A549 (cell line): ENCODE measurements around the gene FXYD4. TPM values are rescaled to one million over a fixed set of nuclear protein-coding genes. Genes with fewer than 3 reads are reported as not detected.

Experiments
- ATAC-seq, 2 experiments: fragments of 200-7000 bp in 1 of 2; fragments of >200 bp in 1 of 2; cut with Nextera tagmentation in 1 of 2; cut with Tn5 transposase in 1 of 2; 3 replicates each; pipeline versions ENCODE4 v1.8.0 to v1.9.1; 2018 to 2020; ENCODE audit warnings: mild to moderate bottlenecking in 1 of 2, moderate library complexity in 1 of 2
- CTCF ChIA-PET: fragments of 300-600 bp; sonication (Branson Sonifier 250); formaldehyde crosslinking; extraction: SDS; loops from one replicate; lab custom pipeline; 2021; ENCODE audit warnings: antibody characterized with exemption, inconsistent platforms; lab: Yijun Ruan, JAX
- POLR2A ChIA-PET: fragments of 350-600 bp; formaldehyde crosslinking; extraction: SDS; loops from one replicate; lab custom pipeline; 2021; ENCODE audit warnings: antibody characterized with exemption, inconsistent platforms; lab: Yijun Ruan, JAX
- DNase-seq, 2 experiments: peaks; one replicate each; pipeline versions ENCODE4 v3.0.0 to v3.0.0-alpha.2; 2011 to 2016; ENCODE audit warnings: low read depth in 1 of 2, low spot score in 1 of 2
- FAIRE-seq: peaks from 2 replicates; lab custom pipeline; 2011; peaks lifted over from hg19 to GRCh38; lab: Jason Lieb, UNC
- H3K27ac ChIP-seq, 2 experiments: fragments of >200 bp; sonication (Bioruptor Twin); formaldehyde crosslinking; 3 replicates each; pipeline ENCODE4 v1.5.1; 2016 to 2017
- H3K4me1 ChIP-seq: fragments of >200 bp; sonication (Bioruptor Twin); formaldehyde crosslinking; 3 replicates; pipeline ENCODE4 v1.6.1; 2016
- H3K4me2 ChIP-seq: fragments of >200 bp; sonication (Bioruptor Twin); formaldehyde crosslinking; 3 replicates; pipeline ENCODE4 v1.6.1; 2016
- H3K4me3 ChIP-seq: fragments of >200 bp; sonication (Bioruptor Twin); formaldehyde crosslinking; 3 replicates; pipeline ENCODE4 v1.5.1; 2016
- H3K9me3 ChIP-seq: fragments of >200 bp; sonication (Bioruptor Twin); formaldehyde crosslinking; 3 replicates; pipeline ENCODE4 v1.6.1; 2016
- BHLHE40 ChIP-seq: IDR thresholded peaks from 2 replicates; pipeline ENCODE4 v1.6.1; 2012; ENCODE audit warnings: low read depth, low read length, inconsistent platforms
- CBX2 ChIP-seq: fragments of 200-600 bp; sonication (generic); IDR thresholded peaks from 2 replicates; pipeline ENCODE4 v1.6.1; 2016; ENCODE audit warnings: low read depth, mild to moderate bottlenecking, borderline replicate concordance
- CBX8 ChIP-seq: fragments of 200-600 bp; sonication (generic); IDR thresholded peaks from 2 replicates; pipeline ENCODE4 v1.6.1; 2016
- EHF ChIP-seq: fragments of 250-450 bp; sonication (Bioruptor Pico); IDR thresholded peaks from 2 replicates; pipeline ENCODE4 v1.5.0; 2020; ENCODE audit warnings: mild to moderate bottlenecking
- GATA3 ChIP-seq: IDR thresholded peaks from 2 replicates; pipeline ENCODE4 v1.6.1; 2012; ENCODE audit warnings: borderline replicate concordance
- HOXA7 ChIP-seq: fragments of 250-450 bp; sonication (Bioruptor Pico); IDR thresholded peaks from 2 replicates; pipeline ENCODE4 v1.5.0; 2020; ENCODE audit warnings: mild to moderate bottlenecking, moderate library complexity
- HOXB5 ChIP-seq: fragments of 250-450 bp; sonication (Bioruptor Pico); IDR thresholded peaks from 2 replicates; pipeline ENCODE4 v1.5.0; 2020; ENCODE audit warnings: mild to moderate bottlenecking, moderate library complexity
- JUN ChIP-seq, 2 experiments: fragments of >200 bp; sonication (Bioruptor Twin); formaldehyde crosslinking; IDR thresholded peaks; 2 replicates in 1 of 2; 3 replicates in 1 of 2; pipeline ENCODE4 v1.6.1; 2016 to 2017
- KDM1A ChIP-seq: fragments of 200-600 bp; sonication (generic); IDR thresholded peaks from 2 replicates; pipeline ENCODE4 v1.6.1; 2016; ENCODE audit warnings: low read depth, mild to moderate bottlenecking
- MAFK ChIP-seq: fragments of 450-650 bp; IDR thresholded peaks from 2 replicates; pipeline ENCODE4 v1.6.1; 2014; ENCODE audit not compliant: partially characterized antibody
- MYC ChIP-seq: IDR thresholded peaks from 2 replicates; pipeline ENCODE4 v1.6.1; 2012; ENCODE audit warnings: mild to moderate bottlenecking, inconsistent platforms, low read length, improper control_type of control experiment, borderline replicate concordance
- NPAS2 ChIP-seq: fragments of 250-450 bp; sonication (Bioruptor Pico); IDR thresholded peaks from 2 replicates; pipeline ENCODE4 v1.8.0; 2022; ENCODE audit warnings: mild to moderate bottlenecking, moderate library complexity, borderline replicate concordance
- NR3C1 ChIP-seq: fragments of >200 bp; sonication (Bioruptor Twin); formaldehyde crosslinking; IDR thresholded peaks from 3 replicates; pipeline ENCODE4 v1.6.1; 2017
- PHF8 ChIP-seq: fragments of 200-600 bp; sonication (generic); IDR thresholded peaks from 2 replicates; pipeline ENCODE4 v1.6.1; 2016; ENCODE audit warnings: low read depth, mild to moderate bottlenecking, antibody characterized with exemption, moderate library complexity, borderline replicate concordance
- POLR2A ChIP-seq: IDR thresholded peaks from 2 replicates; pipeline ENCODE4 v1.6.1; 2012; ENCODE audit warnings: mild to moderate bottlenecking, low read length
- POLR2AphosphoS2 ChIP-seq: conservative IDR thresholded peaks from 2 replicates; pipeline ENCODE4 v1.6.1; 2012; ENCODE audit warnings: low read length, improper control_type of control experiment, inconsistent platforms
- TP53 ChIP-seq: fragments of 250-450 bp; sonication (Bioruptor Pico); IDR thresholded peaks from 2 replicates; pipeline ENCODE4 v1.5.0; 2021; ENCODE audit warnings: mild to moderate bottlenecking, moderate library complexity
- ZSCAN20 ChIP-seq: fragments of 250-450 bp; sonication (Bioruptor Pico); IDR thresholded peaks from 2 replicates; pipeline ENCODE4 v1.8.0; 2022; ENCODE audit warnings: mild to moderate bottlenecking, moderate library complexity
- WGBS: methylation state at CpG from one replicate; pipeline ENCODE4 v1.1.6; 2017; ENCODE audit errors: missing lambda C conversion rate; 5-methylcytosine and 5-hydroxymethylcytosine counted together
- polyA plus RNA-seq, 4 experiments: library from polyadenylated mRNA; depleted of rRNA in 3 of 4; stranded (reverse); fragments of >200 nt; fragmentation: RNase III in 1 of 4; extraction: RNeasy Plus Mini Kit Qiagen cat#74134 plus additional on column Dnase treatment in 1 of 4; gene quantifications; 2 replicates in 3 of 4; 3 replicates in 1 of 4; pipeline ENCODE4 v1.2.3, GENCODE V29; 2011 to 2017
- TF ChIP-seq, protein P1 (sequence below): fragments of >200 bp; sonication (Bioruptor Twin); formaldehyde crosslinking; IDR thresholded peaks from 3 replicates; pipeline ENCODE4 v1.6.1; 2016
- TF ChIP-seq, protein P2 (sequence below): fragments of 450-650 bp; IDR thresholded peaks from 2 replicates; pipeline ENCODE4 v1.6.1; 2014; ENCODE audit warnings: antibody characterized with exemption
- TF ChIP-seq, protein P3 (sequence below): fragments of 200-600 bp; sonication (generic); IDR thresholded peaks from 2 replicates; pipeline ENCODE4 v1.6.1; 2016; ENCODE audit warnings: antibody characterized with exemption, mild to moderate bottlenecking, moderate library complexity
- TF ChIP-seq, protein P4 (sequence below): fragments of 250-450 bp; sonication (Bioruptor Pico); IDR thresholded peaks from 2 replicates; pipeline ENCODE4 v1.5.0; 2020; ENCODE audit warnings: low read depth, mild to moderate bottlenecking, moderate library complexity
- TF ChIP-seq, protein P5 (sequence below): IDR thresholded peaks from 2 replicates; pipeline ENCODE4 v1.6.1; 2012
- TF ChIP-seq, protein P6 (sequence below): IDR thresholded peaks from 2 replicates; pipeline ENCODE4 v1.6.1; 2012; ENCODE audit warnings: low read depth, borderline replicate concordance

Gene FXYD4
- polyA plus RNA-seq, 2 of the 4 experiments (the other 2 are of a cell fraction): not detected

DNA sequence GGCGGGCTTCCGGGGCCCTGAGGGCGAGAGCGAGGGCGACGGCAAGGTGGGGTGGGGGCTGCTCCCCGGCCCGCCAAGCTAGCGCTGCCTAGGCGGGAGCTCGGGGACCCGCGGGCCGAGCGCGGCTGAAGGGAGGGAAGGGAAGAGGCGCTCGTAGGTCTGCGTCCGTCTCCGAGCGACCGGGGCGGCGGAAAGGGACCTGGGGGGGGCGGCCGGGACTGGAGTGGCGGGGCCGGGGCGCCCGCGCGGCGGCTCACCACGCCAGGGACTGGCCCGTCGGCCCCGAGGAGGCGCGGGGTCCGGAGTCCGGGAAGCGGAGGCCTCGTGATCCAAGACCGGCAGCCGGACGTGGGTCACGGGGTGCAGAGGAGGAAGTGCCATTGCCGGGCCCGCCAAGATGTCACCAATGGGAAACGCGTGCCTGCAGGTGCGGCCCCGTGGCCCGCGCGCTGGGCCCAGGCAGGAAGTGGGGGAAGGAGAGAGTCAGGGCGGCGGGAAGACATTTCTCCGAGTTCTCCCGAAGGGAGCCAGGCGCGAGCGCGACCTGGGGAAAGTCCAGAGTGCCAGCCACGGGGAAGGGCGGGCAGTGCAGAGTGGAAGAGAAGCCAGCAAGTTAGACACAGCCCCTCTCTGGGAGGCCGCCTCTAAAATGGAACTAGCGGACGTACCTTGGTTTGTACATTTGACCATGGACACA lies 25.6 kb downstream of the FXYD4 start:
- ChIA-PET POLR2A (interaction anchor here (0.6 to 3.3 kb wide), 11 partner anchors 8 to 1757 kb away, joined by 3 to 38 read pairs (median 4); partner anchors contain the start of genes HNRNPF and ZNF487), CTCF (interaction anchor here (0.8 to 1.0 kb wide), 2 partner anchors 16 to 19 kb away, joined by 3 read pairs; no protein-coding TSS in a partner anchor)
- Histone ChIP-seq H3K9me3 (no peaks in the 10 kb centered on the region), H3K4me1 (peaks cover 74% of the 10 kb centered on the region), H3K27ac (peak overlapping the region; percentile 86 to 97), H3K4me2 (peak overlapping the region; percentile 99), H3K4me3 (peak overlapping the region; percentile 65)
- peak; percentile 91 to 95 for DNase-seq
- TF ChIP-seq GATA3 (0 out of 2 replicates have a peak, but pooled peaks have one; percentile 11), HOXB5 (CRISPR knock-in tag) (peak; percentile 74; the same call in 1 of the 2 replicates), CBX2 (no peak), POLR2A (peak; percentile 19; the same call in 1 of the 2 replicates), PHF8 (peak; percentile 38; the same call in 1 of the 2 replicates), POLR2AphosphoS2 (peak; percentile 85; the same call in 1 of the 2 replicates), EHF (peak; percentile 83), CBX8 (no peak), NPAS2 (peak; percentile 70; the same call in 1 of the 2 replicates), HOXA7 (CRISPR knock-in tag) (0 out of 2 replicates have a peak, but pooled peaks have one; percentile 25), JUN (IDR thresholded peaks at IDR 0.05) (peak; percentile 55 to 93; a peak in 4 of 5 replicates), TP53 (peak; percentile 60; the same call in 1 of the 2 replicates), KDM1A (no peak), NR3C1 (no peak), MAFK (no peak), ZSCAN20 (CRISPR knock-in tag) (no peak), BHLHE40 (peak; percentile 51), MYC (peak; percentile 91)
- TF ChIP-seq, protein P1, sequence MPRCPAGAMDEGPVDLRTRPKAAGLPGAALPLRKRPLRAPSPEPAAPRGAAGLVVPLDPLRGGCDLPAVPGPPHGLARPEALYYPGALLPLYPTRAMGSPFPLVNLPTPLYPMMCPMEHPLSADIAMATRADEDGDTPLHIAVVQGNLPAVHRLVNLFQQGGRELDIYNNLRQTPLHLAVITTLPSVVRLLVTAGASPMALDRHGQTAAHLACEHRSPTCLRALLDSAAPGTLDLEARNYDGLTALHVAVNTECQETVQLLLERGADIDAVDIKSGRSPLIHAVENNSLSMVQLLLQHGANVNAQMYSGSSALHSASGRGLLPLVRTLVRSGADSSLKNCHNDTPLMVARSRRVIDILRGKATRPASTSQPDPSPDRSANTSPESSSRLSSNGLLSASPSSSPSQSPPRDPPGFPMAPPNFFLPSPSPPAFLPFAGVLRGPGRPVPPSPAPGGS: 0 out of 3 replicates have a peak, but pooled peaks have one; percentile 45
- TF ChIP-seq, protein P2, sequence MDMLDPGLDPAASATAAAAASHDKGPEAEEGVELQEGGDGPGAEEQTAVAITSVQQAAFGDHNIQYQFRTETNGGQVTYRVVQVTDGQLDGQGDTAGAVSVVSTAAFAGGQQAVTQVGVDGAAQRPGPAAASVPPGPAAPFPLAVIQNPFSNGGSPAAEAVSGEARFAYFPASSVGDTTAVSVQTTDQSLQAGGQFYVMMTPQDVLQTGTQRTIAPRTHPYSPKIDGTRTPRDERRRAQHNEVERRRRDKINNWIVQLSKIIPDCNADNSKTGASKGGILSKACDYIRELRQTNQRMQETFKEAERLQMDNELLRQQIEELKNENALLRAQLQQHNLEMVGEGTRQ: peak; percentile 94
- TF ChIP-seq, protein P3, sequence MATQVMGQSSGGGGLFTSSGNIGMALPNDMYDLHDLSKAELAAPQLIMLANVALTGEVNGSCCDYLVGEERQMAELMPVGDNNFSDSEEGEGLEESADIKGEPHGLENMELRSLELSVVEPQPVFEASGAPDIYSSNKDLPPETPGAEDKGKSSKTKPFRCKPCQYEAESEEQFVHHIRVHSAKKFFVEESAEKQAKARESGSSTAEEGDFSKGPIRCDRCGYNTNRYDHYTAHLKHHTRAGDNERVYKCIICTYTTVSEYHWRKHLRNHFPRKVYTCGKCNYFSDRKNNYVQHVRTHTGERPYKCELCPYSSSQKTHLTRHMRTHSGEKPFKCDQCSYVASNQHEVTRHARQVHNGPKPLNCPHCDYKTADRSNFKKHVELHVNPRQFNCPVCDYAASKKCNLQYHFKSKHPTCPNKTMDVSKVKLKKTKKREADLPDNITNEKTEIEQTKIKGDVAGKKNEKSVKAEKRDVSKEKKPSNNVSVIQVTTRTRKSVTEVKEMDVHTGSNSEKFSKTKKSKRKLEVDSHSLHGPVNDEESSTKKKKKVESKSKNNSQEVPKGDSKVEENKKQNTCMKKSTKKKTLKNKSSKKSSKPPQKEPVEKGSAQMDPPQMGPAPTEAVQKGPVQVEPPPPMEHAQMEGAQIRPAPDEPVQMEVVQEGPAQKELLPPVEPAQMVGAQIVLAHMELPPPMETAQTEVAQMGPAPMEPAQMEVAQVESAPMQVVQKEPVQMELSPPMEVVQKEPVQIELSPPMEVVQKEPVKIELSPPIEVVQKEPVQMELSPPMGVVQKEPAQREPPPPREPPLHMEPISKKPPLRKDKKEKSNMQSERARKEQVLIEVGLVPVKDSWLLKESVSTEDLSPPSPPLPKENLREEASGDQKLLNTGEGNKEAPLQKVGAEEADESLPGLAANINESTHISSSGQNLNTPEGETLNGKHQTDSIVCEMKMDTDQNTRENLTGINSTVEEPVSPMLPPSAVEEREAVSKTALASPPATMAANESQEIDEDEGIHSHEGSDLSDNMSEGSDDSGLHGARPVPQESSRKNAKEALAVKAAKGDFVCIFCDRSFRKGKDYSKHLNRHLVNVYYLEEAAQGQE: peak; percentile 37; the same call in 1 of the 2 replicates
- TF ChIP-seq, protein P4, sequence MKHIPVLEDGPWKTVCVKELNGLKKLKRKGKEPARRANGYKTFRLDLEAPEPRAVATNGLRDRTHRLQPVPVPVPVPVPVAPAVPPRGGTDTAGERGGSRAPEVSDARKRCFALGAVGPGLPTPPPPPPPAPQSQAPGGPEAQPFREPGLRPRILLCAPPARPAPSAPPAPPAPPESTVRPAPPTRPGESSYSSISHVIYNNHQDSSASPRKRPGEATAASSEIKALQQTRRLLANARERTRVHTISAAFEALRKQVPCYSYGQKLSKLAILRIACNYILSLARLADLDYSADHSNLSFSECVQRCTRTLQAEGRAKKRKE (CRISPR knock-in tag): 0 out of 2 replicates have a peak, but pooled peaks have one; percentile 14
- TF ChIP-seq, protein P5, sequence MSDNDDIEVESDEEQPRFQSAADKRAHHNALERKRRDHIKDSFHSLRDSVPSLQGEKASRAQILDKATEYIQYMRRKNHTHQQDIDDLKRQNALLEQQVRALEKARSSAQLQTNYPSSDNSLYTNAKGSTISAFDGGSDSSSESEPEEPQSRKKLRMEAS: peak; percentile 99
- TF ChIP-seq, protein P6, sequence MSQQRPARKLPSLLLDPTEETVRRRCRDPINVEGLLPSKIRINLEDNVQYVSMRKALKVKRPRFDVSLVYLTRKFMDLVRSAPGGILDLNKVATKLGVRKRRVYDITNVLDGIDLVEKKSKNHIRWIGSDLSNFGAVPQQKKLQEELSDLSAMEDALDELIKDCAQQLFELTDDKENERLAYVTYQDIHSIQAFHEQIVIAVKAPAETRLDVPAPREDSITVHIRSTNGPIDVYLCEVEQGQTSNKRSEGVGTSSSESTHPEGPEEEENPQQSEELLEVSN: peak; percentile 98
- WGBS: under 1% methylated on average over 6 of the region's 70 CpGs
- peak; percentile 86 for ATAC-seq
- FAIRE-seq: no peak
